HEK293 (cell line): ENCODE data around the gene CCDC127.
"Not testable (repeated sequence)": the region's sequence is repeated elsewhere in the genome, so short reads cannot be mapped to it uniquely, and the experiment has no call there.

ENCODE experiments used
- SALL2 ChIP-seq: fragments of 450-650 bp; formaldehyde crosslinking; IDR thresholded peaks from 2 replicates; pipeline ENCODE4 v1.5.0; 2017; ENCODE audit warnings: missing biosample characterization, mild to moderate bottlenecking, missing genetic modification characterization, borderline replicate concordance
- TF ChIP-seq, protein P1 (sequence below): fragments of 450-650 bp; formaldehyde crosslinking; IDR thresholded peaks from 2 replicates; pipeline ENCODE4 v1.5.1; 2017; ENCODE audit warnings: missing biosample characterization, missing genetic modification characterization

DNA sequence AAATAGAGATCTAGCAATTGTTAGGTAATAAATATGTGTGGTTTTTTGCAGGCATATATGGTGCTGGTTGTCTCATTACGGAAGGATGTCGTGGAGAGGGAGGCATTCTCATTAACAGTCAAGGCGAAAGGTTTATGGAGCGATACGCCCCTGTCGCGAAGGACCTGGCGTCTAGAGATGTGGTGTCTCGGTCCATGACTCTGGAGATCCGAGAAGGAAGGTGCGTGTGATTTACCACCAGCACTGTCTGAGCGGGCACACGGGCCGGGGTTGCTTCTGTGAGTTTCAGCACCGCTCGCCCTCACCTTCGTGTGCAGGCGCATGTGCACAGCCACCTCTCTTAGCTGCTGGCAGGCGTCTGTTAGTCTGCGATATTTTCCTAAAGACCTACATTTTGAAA lies 15.5 kb upstream of the CCDC127 start:
- not testable (repeated sequence) for TF ChIP-seq SALL2
- TF ChIP-seq, protein P1, sequence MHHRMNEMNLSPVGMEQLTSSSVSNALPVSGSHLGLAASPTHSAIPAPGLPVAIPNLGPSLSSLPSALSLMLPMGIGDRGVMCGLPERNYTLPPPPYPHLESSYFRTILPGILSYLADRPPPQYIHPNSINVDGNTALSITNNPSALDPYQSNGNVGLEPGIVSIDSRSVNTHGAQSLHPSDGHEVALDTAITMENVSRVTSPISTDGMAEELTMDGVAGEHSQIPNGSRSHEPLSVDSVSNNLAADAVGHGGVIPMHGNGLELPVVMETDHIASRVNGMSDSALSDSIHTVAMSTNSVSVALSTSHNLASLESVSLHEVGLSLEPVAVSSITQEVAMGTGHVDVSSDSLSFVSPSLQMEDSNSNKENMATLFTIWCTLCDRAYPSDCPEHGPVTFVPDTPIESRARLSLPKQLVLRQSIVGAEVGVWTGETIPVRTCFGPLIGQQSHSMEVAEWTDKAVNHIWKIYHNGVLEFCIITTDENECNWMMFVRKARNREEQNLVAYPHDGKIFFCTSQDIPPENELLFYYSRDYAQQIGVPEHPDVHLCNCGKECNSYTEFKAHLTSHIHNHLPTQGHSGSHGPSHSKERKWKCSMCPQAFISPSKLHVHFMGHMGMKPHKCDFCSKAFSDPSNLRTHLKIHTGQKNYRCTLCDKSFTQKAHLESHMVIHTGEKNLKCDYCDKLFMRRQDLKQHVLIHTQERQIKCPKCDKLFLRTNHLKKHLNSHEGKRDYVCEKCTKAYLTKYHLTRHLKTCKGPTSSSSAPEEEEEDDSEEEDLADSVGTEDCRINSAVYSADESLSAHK (tag by site-specific recombination) = not testable (repeated sequence)
